Endothelial cell of umbilical vein (primary cell): ENCODE data around the gene KLHL35. TPM values are rescaled to one million over a fixed set of nuclear protein-coding genes. Genes with fewer than 3 reads are reported as not detected.

Source experiments
- BruUV-seq: library from RNA; stranded (reverse); fragments of 400-500 nt; replicated peaks from 2 replicates; lab custom pipeline; 2021; lab: Mats Ljungman, UMichigan
- CTCF ChIA-PET: fragments of 300-600, 350-600 bp; sonication (Branson Sonifier 250); formaldehyde crosslinking; loops from one replicate; lab custom pipeline; 2021; ENCODE audit warnings: antibody characterized with exemption, inconsistent platforms; lab: Charles Lee
- POLR2A ChIA-PET: fragments of 300-600, 350-600 bp; sonication (Branson Sonifier 250); formaldehyde crosslinking; loops from one replicate; lab custom pipeline; 2021; ENCODE audit warnings: antibody characterized with exemption, inconsistent platforms; lab: Charles Lee
- DNase-seq: peaks from one replicate; pipeline ENCODE4 v3.0.0-alpha.2; 2011; ENCODE audit warnings: low read depth, low spot score
- FAIRE-seq: peaks from 2 replicates; lab custom pipeline; 2011; peaks lifted over from hg19 to GRCh38; lab: Jason Lieb, UNC
- H2AFZ ChIP-seq: 2 replicates; pipeline ENCODE4 v1.6.0; 2012; ENCODE audit warnings: low read depth, low read length, control low read depth, inconsistent platforms
- H3K27ac ChIP-seq: 2 replicates; pipeline ENCODE4 v1.5.1; 2011; ENCODE audit warnings: low read depth, mild to moderate bottlenecking, control low read depth, low read length, moderate library complexity; ENCODE audit not compliant: insufficient read depth
- H3K27me3 ChIP-seq, 2 experiments: 2 replicates each; pipeline versions ENCODE4 v1.6.0 to v1.6.1; 2011; ENCODE audit warnings: low read length in 2 of 2, mixed read lengths in 1 of 2; ENCODE audit not compliant: control insufficient read depth in 2 of 2, insufficient read depth in 2 of 2
- H3K36me3 ChIP-seq, 2 experiments: 2 replicates in 1 of 2; 3 replicates in 1 of 2; pipeline ENCODE4 v1.5.1; 2011; ENCODE audit warnings: low read length in 2 of 2, mild to moderate bottlenecking in 1 of 2, moderate library complexity in 1 of 2; ENCODE audit not compliant: control insufficient read depth in 2 of 2, insufficient read depth in 2 of 2; ENCODE audit errors: extremely low read depth in 1 of 2
- H3K4me1 ChIP-seq: 3 replicates; pipeline ENCODE4 v1.5.1; 2011; ENCODE audit warnings: mild to moderate bottlenecking, low read length; ENCODE audit not compliant: control insufficient read depth, insufficient read depth; ENCODE audit errors: extremely low read depth
- H3K4me2 ChIP-seq: 2 replicates; pipeline ENCODE4 v1.6.1; 2011; ENCODE audit warnings: low read length, control low read depth, mixed read lengths; ENCODE audit not compliant: insufficient read depth
- H3K4me3 ChIP-seq, 3 experiments: fragments of 200-600 bp in 1 of 3; sonication (generic), shearing (Covaris generic) in 1 of 3; replicated peaks in 1 of 3; 2 replicates each; pipeline ENCODE4 v1.5.1; 2011 to 2016; ENCODE audit warnings: control low read depth in 3 of 3, low read length in 3 of 3, mild to moderate bottlenecking in 2 of 3, inconsistent platforms in 1 of 3, low read depth in 1 of 3, moderate library complexity in 1 of 3; ENCODE audit not compliant: insufficient read depth in 1 of 3
- H3K79me2 ChIP-seq: 2 replicates; pipeline ENCODE4 v1.6.0; 2012; ENCODE audit warnings: low read length, inconsistent platforms; ENCODE audit not compliant: control insufficient read depth, insufficient read depth
- H3K9ac ChIP-seq: replicated peaks from 2 replicates; pipeline ENCODE3; 2011; ENCODE audit warnings: low read length, control low read depth; ENCODE audit not compliant: insufficient read depth; ENCODE audit errors: extremely low read depth
- H3K9me1 ChIP-seq: replicated peaks from 3 replicates; pipeline ENCODE4 v1.6.0; 2011; ENCODE audit warnings: mild to moderate bottlenecking, low read length; ENCODE audit not compliant: control insufficient read depth, insufficient read depth; ENCODE audit errors: extremely low read depth
- H3K9me3 ChIP-seq: replicated peaks from 2 replicates; pipeline ENCODE4 v1.5.1; 2012; ENCODE audit warnings: low read length, inconsistent platforms; ENCODE audit not compliant: control insufficient read depth, insufficient read depth
- H4K20me1 ChIP-seq: replicated peaks from 2 replicates; pipeline ENCODE3; 2011; ENCODE audit warnings: mild to moderate bottlenecking, low read length; ENCODE audit not compliant: control insufficient read depth, insufficient read depth; ENCODE audit errors: extremely low read depth
- CTCF ChIP-seq, 2 donors: IDR thresholded peaks; 1 replicate in 1 of 2; 2 replicates in 1 of 2; pipeline ENCODE4 v1.5.1; 2011; ENCODE audit warnings: low read length in 2 of 2, mild to moderate bottlenecking in 2 of 2, moderate library complexity in 2 of 2, control low read depth in 1 of 2, inconsistent platforms in 1 of 2, low read depth in 1 of 2; ENCODE audit not compliant: insufficient read depth in 1 of 2; ENCODE audit errors: extremely low read depth in 1 of 2
- EZH2 ChIP-seq: IDR thresholded peaks from 2 replicates; pipeline ENCODE4 v1.6.1; 2012; ENCODE audit warnings: borderline replicate concordance, low read depth, mild to moderate bottlenecking, moderate library complexity, low read length, inconsistent platforms; ENCODE audit not compliant: severe bottlenecking
- GATA2 ChIP-seq: IDR thresholded peaks from 2 replicates; pipeline ENCODE4 v1.7.0; 2011; ENCODE audit warnings: low read depth, mild to moderate bottlenecking, moderate library complexity, mixed read lengths, low read length; ENCODE audit not compliant: insufficient read length, insufficient read depth
- MAX ChIP-seq: IDR thresholded peaks from 2 replicates; pipeline ENCODE4 v1.6.1; 2011; ENCODE audit not compliant: insufficient read depth, insufficient read length
- MYC ChIP-seq: IDR thresholded peaks from one replicate; pipeline ENCODE4 v1.6.1; 2011; ENCODE audit warnings: mild to moderate bottlenecking, low read depth, low read length
- POLR2AphosphoS5 ChIP-seq: IDR thresholded peaks from 2 replicates; pipeline ENCODE4 v1.6.1; 2012; ENCODE audit warnings: low read depth, mild to moderate bottlenecking, control low read depth, low read length, moderate library complexity; ENCODE audit not compliant: insufficient read depth
- dilution Hi-C: fragments of 300-500 bp; cut with MboI; formaldehyde crosslinking; loops from one replicate; pipeline ENCODE4 v1.15.0; 2019; ENCODE audit warnings: low sequenced_read_pairs; ENCODE audit not compliant: extremely low pct_ligation_motif_present
- intact Hi-C: fragments of 100-400 bp; cut with micrococcal nuclease; formaldehyde crosslinking; loops from one replicate; pipeline ENCODE4 v1.10.0; 2022
- polyA plus RNA-seq, 4 experiments: library from polyadenylated mRNA; depleted of rRNA in 3 of 4; stranded (reverse) in 3 of 4; unstranded in 1 of 4; fragments of >200 nt; gene quantifications; 2 replicates each; pipeline versions ENCODE4 v1.2.1 to v1.2.3, GENCODE V29; 2011 to 2012; ENCODE audit warnings: missing spikeins in 1 of 4
- total RNA-seq: library from RNA; stranded (reverse); gene quantifications from 2 replicates; pipeline ENCODE4 v1.2.3, GENCODE V29; 2021

KLHL35 gene
- total and polyA plus RNA-seq, 2 donors (not counting 3 experiments of a cell fraction or from before 2014, with no cell fraction given), result 0.97 to 2.3 TPM

GRCh38 chr11:75456596-75457183 lies 23.7 kb upstream of the KLHL35 start:
- Histone ChIP-seq H3K9ac (no peak overlapping the region), H3K36me3 (peaks cover 0 to 20% of the 10 kb centered on the region in 2 experiments), H3K4me2 (no peak overlapping the region), H3K9me3 (no peaks in the 10 kb centered on the region), H2AFZ (no peak overlapping the region), H3K4me1 (no peaks in the 10 kb centered on the region), H3K27ac (no peak overlapping the region), H4K20me1 (no peaks in the 10 kb centered on the region), H3K4me3 (no peak overlapping the region), H3K79me2 (no peaks in the 10 kb centered on the region), H3K9me1 (no peaks in the 10 kb centered on the region), H3K27me3 (no peaks in the 10 kb centered on the region)
- intact Hi-C loops (no loop called here), dilution Hi-C loops (no loop called here)
- BruUV-seq, result no TSS peak
- ChIA-PET CTCF (interaction anchor here (0.6 to 1.5 kb wide), 2 partner anchors 10 to 69 kb away, joined by 3 to 6 read pairs; partner anchors contain the start of gene GDPD5), POLR2A (no interaction called here)
- TF ChIP-seq GATA2 (no peak), CTCF (IDR thresholded peaks at IDR 0.05; ENCODE audit: extremely low read depth in 1 of 2, insufficient read depth in 1 of 2, low read depth in 1 of 2, low read length in 2 of 2) (no peak), MAX (no peak), MYC (no peak), POLR2AphosphoS5 (no peak), EZH2 (no peak)
- FAIRE-seq, result no peak
- no peak for DNase-seq
